ENCODE data around the gene POU1F1.
"Not testable (repeated sequence)": the region's sequence is repeated elsewhere in the genome, so short reads cannot be mapped to it uniquely, and the experiment has no call there.

The POU1F1 gene

GRCh38 chr3:87276484-87276883, at the start of gene POU1F1:
TSS of gene POU1F1 (minus strand) at chr3:87276584. CDS start at chr3:87276462, 122 bp downstream.
- Histone ChIP-seq H3K4me3 (ENCODE audit: low read depth in 1 of 2, low read length in 2 of 2) (no peak within 1 kb of the TSS), H3K4me1 (ENCODE audit: insufficient read depth, low read length) (no peaks in the 10 kb centered on the region), H3K27ac (ENCODE audit: low read depth, low read length) (no peak within 1 kb of the TSS), H3K9me3 (ENCODE audit: low read length) (no peaks in the 10 kb centered on the region), H3K36me3 (ENCODE audit: insufficient read depth, low read length) (no peaks in the 10 kb centered on the region), H3K9ac (ENCODE audit: low read length) (no peak within 1 kb of the TSS), H3K27me3 (ENCODE audit: control insufficient read depth in 1 of 2, insufficient read depth in 2 of 2, low read length in 2 of 2) (no peaks in the 10 kb centered on the region)

- H3K9me3 ChIP-seq (ENCODE audit: low read length) = no peaks in the 10 kb centered on the region
- no peaks in the 10 kb centered on the region for H3K36me3 ChIP-seq (ENCODE audit: insufficient read depth, low read length)
- H3K4me3 ChIP-seq (ENCODE audit: low read depth in 1 of 2, low read length in 2 of 2) = no peak overlapping the region
- H3K4me1 ChIP-seq (ENCODE audit: insufficient read depth, low read length) = no peaks in the 10 kb centered on the region
- no peak overlapping the region for H3K9ac ChIP-seq (ENCODE audit: low read length)
- H3K27me3 ChIP-seq (ENCODE audit: control insufficient read depth in 1 of 2, insufficient read depth in 2 of 2, low read length in 2 of 2) = no peaks in the 10 kb centered on the region
- H3K27ac ChIP-seq (ENCODE audit: low read depth, low read length) = no peak overlapping the region
Observed at GRCh38 chr3:87324609-87325008, 48.2 kb upstream of the POU1F1 start.

- Histone ChIP-seq H3K27me3 (ENCODE audit: control insufficient read depth in 1 of 2, insufficient read depth in 2 of 2, low read length in 2 of 2) (no peaks in the 10 kb centered on the region), H3K9me3 (ENCODE audit: low read length) (no peaks in the 10 kb centered on the region), H3K4me1 (ENCODE audit: insufficient read depth, low read length) (no peaks in the 10 kb centered on the region), H3K27ac (ENCODE audit: low read depth, low read length) (no peak overlapping the region), H3K4me3 (ENCODE audit: low read depth in 1 of 2, low read length in 2 of 2) (no peak overlapping the region), H3K36me3 (ENCODE audit: insufficient read depth, low read length) (no peaks in the 10 kb centered on the region), H3K9ac (ENCODE audit: low read length) (no peak overlapping the region)
Observed at GRCh38 chr3:87320756-87321626, 44.6 kb upstream of the POU1F1 start.

- Histone ChIP-seq H3K9ac (ENCODE audit: low read length) (no peak overlapping the region), H3K4me1 (ENCODE audit: insufficient read depth, low read length) (no peaks in the 10 kb centered on the region), H3K9me3 (ENCODE audit: low read length) (no peaks in the 10 kb centered on the region), H3K27ac (ENCODE audit: low read depth, low read length) (no peak overlapping the region), H3K27me3 (ENCODE audit: control insufficient read depth in 1 of 2, insufficient read depth in 2 of 2, low read length in 2 of 2) (no peaks in the 10 kb centered on the region), H3K4me3 (ENCODE audit: low read depth in 1 of 2, low read length in 2 of 2) (no peak overlapping the region), H3K36me3 (ENCODE audit: insufficient read depth, low read length) (no peaks in the 10 kb centered on the region)
Observed at GRCh38 chr3:87318617-87319021, 42.2 kb upstream of the POU1F1 start.

GRCh38 chr3:87317779-87318178, 41.4 kb upstream of the POU1F1 start:
- Histone ChIP-seq H3K4me1 (ENCODE audit: insufficient read depth, low read length) (no peaks in the 10 kb centered on the region), H3K27ac (ENCODE audit: low read depth, low read length) (no peak overlapping the region), H3K36me3 (ENCODE audit: insufficient read depth, low read length) (no peaks in the 10 kb centered on the region), H3K9ac (ENCODE audit: low read length) (no peak overlapping the region), H3K27me3 (ENCODE audit: control insufficient read depth in 1 of 2, insufficient read depth in 2 of 2, low read length in 2 of 2) (no peaks in the 10 kb centered on the region), H3K4me3 (ENCODE audit: low read depth in 1 of 2, low read length in 2 of 2) (no peak overlapping the region), H3K9me3 (ENCODE audit: low read length) (no peaks in the 10 kb centered on the region)

GRCh38 chr3:87313641-87314040, 37.3 kb upstream of the POU1F1 start:
- no peaks in the 10 kb centered on the region for H3K36me3 ChIP-seq (ENCODE audit: insufficient read depth, low read length)
- H3K27me3 ChIP-seq (ENCODE audit: control insufficient read depth in 1 of 2, insufficient read depth in 2 of 2, low read length in 2 of 2) = no peaks in the 10 kb centered on the region
- no peaks in the 10 kb centered on the region for H3K9me3 ChIP-seq (ENCODE audit: low read length)
- H3K4me1 ChIP-seq (ENCODE audit: insufficient read depth, low read length) = no peaks in the 10 kb centered on the region
- no peak overlapping the region for H3K27ac ChIP-seq (ENCODE audit: low read depth, low read length)
- no peak overlapping the region for H3K9ac ChIP-seq (ENCODE audit: low read length)
- H3K4me3 ChIP-seq (ENCODE audit: low read depth in 1 of 2, low read length in 2 of 2) = no peak overlapping the region

- no peaks in the 10 kb centered on the region for H3K4me1 ChIP-seq (ENCODE audit: insufficient read depth, low read length)
- no peaks in the 10 kb centered on the region for H3K9me3 ChIP-seq (ENCODE audit: low read length)
- H3K27ac ChIP-seq (ENCODE audit: low read depth, low read length) = no peak overlapping the region
- no peak overlapping the region for H3K4me3 ChIP-seq (ENCODE audit: low read depth in 1 of 2, low read length in 2 of 2)
- H3K27me3 ChIP-seq (ENCODE audit: control insufficient read depth in 1 of 2, insufficient read depth in 2 of 2, low read length in 2 of 2) = no peaks in the 10 kb centered on the region
- no peak overlapping the region for H3K9ac ChIP-seq (ENCODE audit: low read length)
- no peaks in the 10 kb centered on the region for H3K36me3 ChIP-seq (ENCODE audit: insufficient read depth, low read length)
Observed at GRCh38 chr3:87311309-87311708, 34.9 kb upstream of the POU1F1 start.

- no peaks in the 10 kb centered on the region for H3K36me3 ChIP-seq (ENCODE audit: insufficient read depth, low read length)
- no peaks in the 10 kb centered on the region for H3K9me3 ChIP-seq (ENCODE audit: low read length)
- no peak overlapping the region for H3K4me3 ChIP-seq (ENCODE audit: low read depth in 1 of 2, low read length in 2 of 2)
- H3K4me1 ChIP-seq (ENCODE audit: insufficient read depth, low read length) = no peaks in the 10 kb centered on the region
- no peak overlapping the region for H3K9ac ChIP-seq (ENCODE audit: low read length)
- no peak overlapping the region for H3K27ac ChIP-seq (ENCODE audit: low read depth, low read length)
- H3K27me3 ChIP-seq (ENCODE audit: control insufficient read depth in 1 of 2, insufficient read depth in 2 of 2, low read length in 2 of 2) = no peaks in the 10 kb centered on the region
Observed at GRCh38 chr3:87309601-87310000, 33.2 kb upstream of the POU1F1 start.

GRCh38 chr3:87307805-87308204, 31.4 kb upstream of the POU1F1 start:
- no peak overlapping the region for H3K27ac ChIP-seq (ENCODE audit: low read depth, low read length)
- no peaks in the 10 kb centered on the region for H3K27me3 ChIP-seq (ENCODE audit: control insufficient read depth in 1 of 2, insufficient read depth in 2 of 2, low read length in 2 of 2)
- no peak overlapping the region for H3K4me3 ChIP-seq (ENCODE audit: low read depth in 1 of 2, low read length in 2 of 2)
- no peaks in the 10 kb centered on the region for H3K4me1 ChIP-seq (ENCODE audit: insufficient read depth, low read length)
- H3K9me3 ChIP-seq (ENCODE audit: low read length) = no peaks in the 10 kb centered on the region
- H3K9ac ChIP-seq (ENCODE audit: low read length) = no peak overlapping the region
- no peaks in the 10 kb centered on the region for H3K36me3 ChIP-seq (ENCODE audit: insufficient read depth, low read length)

GRCh38 chr3:87305517-87305916, 29.1 kb upstream of the POU1F1 start:
- Histone ChIP-seq H3K9ac (ENCODE audit: low read length) (no peak overlapping the region), H3K9me3 (ENCODE audit: low read length) (no peaks in the 10 kb centered on the region), H3K4me3 (ENCODE audit: low read depth in 1 of 2, low read length in 2 of 2) (no peak overlapping the region), H3K27ac (ENCODE audit: low read depth, low read length) (no peak overlapping the region), H3K4me1 (ENCODE audit: insufficient read depth, low read length) (no peaks in the 10 kb centered on the region), H3K36me3 (ENCODE audit: insufficient read depth, low read length) (no peaks in the 10 kb centered on the region), H3K27me3 (ENCODE audit: control insufficient read depth in 1 of 2, insufficient read depth in 2 of 2, low read length in 2 of 2) (no peaks in the 10 kb centered on the region)

- H3K9ac ChIP-seq (ENCODE audit: low read length); H3K9me3 ChIP-seq (ENCODE audit: low read length); H3K36me3 ChIP-seq (ENCODE audit: insufficient read depth, low read length); H3K4me3 ChIP-seq (ENCODE audit: low read depth in 1 of 2, low read length in 2 of 2); H3K4me1 ChIP-seq (ENCODE audit: insufficient read depth, low read length); H3K27me3 ChIP-seq (ENCODE audit: control insufficient read depth in 1 of 2, insufficient read depth in 2 of 2, low read length in 2 of 2); H3K27ac ChIP-seq (ENCODE audit: low read depth, low read length): not testable (repeated sequence)
Observed at GRCh38 chr3:87305031-87305430, 28.6 kb upstream of the POU1F1 start.

- no peaks in the 10 kb centered on the region for H3K36me3 ChIP-seq (ENCODE audit: insufficient read depth, low read length)
- no peak overlapping the region for H3K27ac ChIP-seq (ENCODE audit: low read depth, low read length)
- H3K27me3 ChIP-seq (ENCODE audit: control insufficient read depth in 1 of 2, insufficient read depth in 2 of 2, low read length in 2 of 2) = no peaks in the 10 kb centered on the region
- no peaks in the 10 kb centered on the region for H3K9me3 ChIP-seq (ENCODE audit: low read length)
- H3K4me1 ChIP-seq (ENCODE audit: insufficient read depth, low read length) = no peaks in the 10 kb centered on the region
- H3K9ac ChIP-seq (ENCODE audit: low read length) = no peak overlapping the region
- no peak overlapping the region for H3K4me3 ChIP-seq (ENCODE audit: low read depth in 1 of 2, low read length in 2 of 2)
Observed at GRCh38 chr3:87298111-87298718, 21.8 kb upstream of the POU1F1 start.

Data from muscle layer of colon (tissue), 2 donors.